CD4-positive, alpha-beta T cell treated with Interleukin-6 for 4 hours (primary cell): Measurements from ENCODE around the gene NDRG3.
"Not testable (repeated sequence)": the region's sequence is repeated elsewhere in the genome, so short reads cannot be mapped to it uniquely, and the experiment has no call there.

Experiments used
- DNase-seq: peaks from one replicate; pipeline ENCODE4 v3.0.0-alpha.2; 2020; ENCODE audit warnings: mixed read lengths

Gene NDRG3

DNA sequence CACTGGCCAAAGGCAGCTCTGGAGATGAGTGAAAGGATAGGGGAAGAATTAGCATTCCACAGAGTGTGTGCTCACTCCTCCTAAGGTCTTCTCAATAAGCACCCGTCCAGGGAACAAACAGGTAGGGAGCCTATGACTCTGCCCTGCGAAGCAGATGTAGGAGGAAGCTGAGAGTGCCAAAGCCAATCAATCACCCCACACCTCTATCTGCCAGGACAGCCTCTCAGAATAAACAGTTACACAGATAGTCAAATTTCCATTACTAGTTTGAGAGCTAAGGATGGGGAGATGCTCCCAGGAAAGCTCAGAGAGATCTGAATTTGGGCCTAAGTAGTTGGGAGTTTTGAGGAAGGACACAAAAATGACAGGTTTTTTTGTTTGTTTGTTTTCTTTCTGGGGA is 59.4 kb downstream of the NDRG3 start:
- DNase-seq: no peak

DNA sequence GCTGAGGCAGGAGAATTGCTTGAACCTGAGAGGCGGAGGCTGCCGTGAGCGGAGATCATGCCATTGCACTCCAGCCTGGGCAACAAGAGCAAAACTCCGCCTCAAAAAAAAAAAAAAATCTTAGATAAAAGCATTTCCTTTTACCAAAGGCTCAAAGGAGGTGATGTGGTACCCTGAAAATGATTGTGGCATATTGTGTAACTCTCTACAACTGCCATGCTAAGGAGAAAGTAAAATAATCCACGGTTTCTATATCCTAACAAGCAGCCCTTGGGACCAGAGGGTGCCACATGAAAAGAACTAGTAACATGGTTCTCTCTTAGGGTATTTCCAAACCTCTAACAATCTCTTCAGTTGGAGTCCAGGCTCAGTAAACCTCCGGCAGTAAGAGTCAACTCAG is 61.1 kb downstream of the NDRG3 start:
- peak; percentile 2 for DNase-seq

DNA sequence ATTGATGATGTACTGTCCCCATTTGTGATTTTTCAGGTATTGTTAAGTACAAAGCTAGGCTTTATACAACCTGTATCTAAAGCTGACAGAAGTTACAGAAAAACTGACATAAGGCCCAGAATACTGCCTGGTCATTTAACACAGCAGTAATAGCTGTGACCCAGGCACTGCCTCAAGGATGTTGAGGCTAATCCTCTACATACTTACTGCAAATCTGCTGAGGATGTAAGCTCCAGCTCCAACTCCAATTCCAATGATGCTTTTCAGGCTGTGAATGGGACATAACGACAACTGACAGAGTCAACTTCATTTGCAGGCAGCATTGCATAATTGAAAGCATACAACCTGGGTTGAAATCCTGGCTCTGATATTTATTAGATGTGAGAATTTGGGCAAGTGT is 63.6 kb downstream of the NDRG3 start:
- DNase-seq: no peak

DNA sequence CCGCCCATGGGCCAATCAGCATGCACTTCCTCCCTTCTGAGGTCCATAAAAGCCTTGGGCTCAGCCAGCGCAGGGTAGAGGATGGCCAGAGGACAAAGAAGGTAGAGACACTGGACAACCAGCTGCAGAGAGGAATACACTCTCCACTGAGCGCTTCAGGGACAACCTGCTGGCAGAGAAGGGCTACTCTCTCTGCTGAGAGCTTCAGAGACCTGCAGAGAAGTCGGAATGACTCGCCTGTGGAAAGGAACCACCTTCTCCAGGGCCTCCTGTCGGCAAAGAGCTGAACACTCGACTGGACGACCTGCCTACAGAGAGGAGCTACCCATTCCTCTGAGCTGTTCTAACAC is 68.5 kb downstream of the NDRG3 start:
- DNase-seq: no peak

DNA sequence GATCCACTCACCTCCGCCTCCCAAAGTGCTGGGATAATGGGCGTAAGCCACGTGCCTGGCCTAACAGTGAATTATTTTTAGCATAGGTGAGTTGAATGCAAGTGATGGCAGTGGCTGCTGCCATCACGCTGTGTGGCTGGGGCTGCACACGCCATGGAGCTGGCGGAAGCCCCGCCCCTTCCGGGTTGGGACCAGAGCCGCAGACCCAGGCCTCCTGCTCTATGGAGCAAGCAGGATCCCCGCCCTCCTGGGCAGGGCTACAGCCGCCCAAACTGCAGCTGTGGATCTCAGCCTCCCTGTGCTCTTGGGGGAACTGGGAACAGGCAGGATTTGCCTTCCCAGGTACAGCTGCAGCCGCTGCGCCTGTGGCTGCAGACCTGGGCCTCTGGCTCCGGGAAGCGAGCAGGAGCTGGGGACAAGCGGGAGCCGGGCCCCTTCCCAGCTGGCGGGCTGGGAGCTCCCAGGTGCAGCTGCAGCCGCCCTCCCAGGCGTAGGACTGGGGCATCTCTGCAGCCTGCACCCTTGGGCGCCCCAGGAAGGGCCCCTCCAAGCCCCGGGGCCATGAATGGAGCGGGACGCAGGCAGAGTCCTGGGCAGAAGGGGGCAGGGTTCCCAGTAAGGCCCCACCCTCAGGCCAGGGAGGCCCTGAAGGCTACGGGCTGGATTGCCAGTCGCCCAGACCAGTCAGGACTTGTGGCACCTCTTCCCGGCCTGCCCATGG is 69.0 kb downstream of the NDRG3 start:
- no peak for DNase-seq

DNA sequence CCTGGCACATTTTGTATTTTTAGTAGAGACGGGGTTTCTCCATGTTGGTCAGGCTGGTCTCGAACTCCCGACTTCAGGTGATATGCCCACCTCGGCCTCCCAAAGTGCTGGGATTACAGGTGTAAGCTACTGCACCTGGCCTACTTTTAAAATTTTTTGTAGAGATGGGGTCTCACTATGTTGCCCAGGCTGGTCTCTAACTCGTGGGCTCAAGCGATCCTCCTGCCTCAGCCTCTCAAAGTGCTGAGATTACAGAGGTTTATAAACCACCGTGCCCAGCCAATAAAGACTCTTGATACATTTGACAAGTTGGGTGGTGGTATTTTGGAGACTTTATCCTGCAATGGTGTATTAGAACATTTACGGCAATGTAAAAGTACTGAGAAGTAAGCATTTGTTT is 70.3 kb downstream of the NDRG3 start:
- not testable (repeated sequence) for DNase-seq

DNA sequence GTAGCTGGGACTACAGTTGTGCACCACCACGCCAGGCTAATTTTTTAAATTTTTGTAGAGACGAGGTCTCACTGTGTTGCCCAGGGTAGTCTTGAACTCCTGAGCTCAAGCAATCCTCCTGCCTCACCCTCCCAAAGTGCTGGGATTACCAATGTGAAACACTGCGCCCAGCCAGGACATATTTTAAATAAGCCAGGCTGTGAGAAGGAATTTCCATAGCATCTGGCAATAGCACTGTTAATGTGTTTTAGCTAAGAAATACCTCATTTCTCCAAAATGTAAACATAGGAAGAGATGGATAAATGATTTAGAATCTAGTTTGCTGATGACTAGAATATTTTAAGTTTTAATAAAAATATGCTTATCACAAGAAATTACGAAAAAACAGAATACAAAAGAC is 72.9 kb downstream of the NDRG3 start:
- no peak for DNase-seq

DNA sequence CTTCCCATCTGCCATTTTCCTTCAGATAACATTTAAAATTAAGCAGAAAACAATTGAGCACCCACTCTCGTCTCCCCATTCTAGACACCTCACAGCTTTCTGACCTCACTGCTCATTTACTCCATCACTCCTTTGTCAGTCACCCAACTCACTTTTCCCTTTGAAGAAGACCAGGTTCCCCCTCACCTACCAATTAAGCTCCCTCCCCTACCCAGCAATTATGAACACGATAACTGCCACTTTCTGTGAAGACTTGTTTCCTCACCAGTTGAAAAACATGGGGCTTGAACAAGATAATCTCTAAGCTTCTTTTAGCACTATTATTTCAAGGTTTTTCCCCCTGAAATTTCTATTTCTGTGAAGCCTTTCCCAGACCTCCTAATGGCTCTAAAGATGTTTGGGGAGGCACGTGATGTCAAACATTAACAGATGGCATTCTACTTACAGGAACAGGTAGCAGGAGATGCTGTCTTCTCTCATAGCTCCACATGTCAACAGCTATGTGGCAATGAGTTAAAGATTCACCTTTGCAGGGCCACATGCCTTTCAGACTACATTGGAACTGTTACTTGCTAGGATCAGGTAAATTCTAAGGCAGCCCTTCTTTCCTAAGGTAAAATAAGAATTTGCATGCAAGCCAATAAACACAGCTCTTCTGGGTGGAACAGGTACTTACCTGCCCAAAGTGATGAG is 75.1 kb downstream of the NDRG3 start:
- DNase-seq: no peak

DNA sequence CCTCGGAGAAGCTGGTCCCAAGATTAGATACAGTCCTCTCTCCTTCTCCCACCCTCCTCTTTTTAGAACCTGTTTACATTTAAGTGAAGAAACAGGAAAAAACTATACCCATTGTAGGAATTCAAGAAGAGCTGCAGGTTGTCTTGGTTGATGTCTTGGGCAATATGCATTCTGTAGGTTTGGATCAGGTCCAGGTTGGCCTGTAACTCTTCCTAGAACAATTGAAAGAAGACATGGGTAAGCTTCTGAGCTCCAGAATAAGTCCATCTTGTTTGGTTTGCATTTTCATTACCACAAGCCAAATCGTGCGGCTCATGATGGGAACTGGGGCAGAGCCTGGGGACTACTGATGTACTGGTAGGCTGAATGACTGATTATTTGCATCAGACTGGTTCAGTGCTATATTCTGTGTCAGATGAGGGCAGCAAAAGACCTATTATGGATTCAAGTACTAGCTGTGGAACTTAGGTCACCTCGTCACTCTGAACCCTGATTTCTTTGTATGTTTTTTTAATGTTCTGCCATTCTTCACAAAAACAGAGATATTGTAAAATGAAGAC is 79.6 kb downstream of the NDRG3 start:
- no peak for DNase-seq

DNA sequence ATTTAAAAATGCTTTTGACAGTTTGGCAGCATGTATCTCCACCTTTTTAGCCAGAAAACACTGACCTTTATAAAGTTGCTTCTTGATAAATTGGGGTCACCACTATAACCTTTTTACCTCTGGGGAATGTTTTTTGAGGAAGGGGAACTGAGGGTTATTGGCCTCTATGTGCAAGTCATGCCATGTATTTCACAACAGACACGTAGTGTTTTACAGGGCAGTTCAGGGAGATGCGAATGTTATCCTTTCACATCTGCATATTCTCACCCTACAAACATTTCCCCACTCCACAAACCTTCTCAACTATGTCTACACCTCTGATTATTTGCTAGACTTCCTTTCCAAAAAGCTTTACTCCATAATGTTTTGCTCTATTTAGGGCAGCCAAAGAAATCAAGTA is 82.9 kb downstream of the NDRG3 start:
- DNase-seq: no peak

DNA sequence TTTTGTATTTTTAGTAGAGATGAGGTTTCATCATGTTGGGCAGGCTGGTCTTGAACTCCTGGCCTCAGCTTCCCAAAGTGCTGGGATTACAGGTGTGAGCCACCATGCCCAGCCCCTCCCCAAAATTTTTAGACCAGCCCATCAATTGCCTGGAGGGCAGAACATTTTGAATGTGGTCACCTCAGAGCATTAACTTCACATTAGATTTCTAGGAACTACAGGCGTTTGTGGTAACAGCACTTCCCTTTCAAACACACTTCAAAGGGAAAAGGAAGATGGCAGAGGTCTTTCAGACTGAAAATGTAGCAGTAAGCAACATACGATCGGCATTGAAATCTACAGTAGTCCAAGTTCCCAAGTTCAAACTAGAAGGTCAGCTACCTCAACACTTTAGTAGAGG is 87.6 kb downstream of the NDRG3 start:
- no peak for DNase-seq

DNA sequence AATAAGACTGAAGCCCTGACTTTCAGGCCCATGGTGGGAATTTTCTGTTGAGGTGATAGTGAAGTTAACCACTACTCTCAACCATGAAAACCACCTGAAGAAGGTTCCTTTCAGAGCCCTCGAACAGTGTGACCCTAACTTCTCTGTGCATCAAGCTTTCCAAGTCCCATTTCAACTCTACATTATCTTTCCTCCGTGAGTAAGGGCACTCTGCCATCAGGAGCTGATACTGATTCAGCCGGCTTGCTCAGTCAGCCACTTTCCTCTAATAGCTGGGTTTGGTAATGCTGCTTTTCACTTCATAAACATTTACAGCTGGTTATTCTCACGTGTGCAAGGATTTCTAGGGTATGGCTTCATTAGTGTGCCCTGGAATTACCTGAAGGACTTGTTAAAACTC is 89.2 kb downstream of the NDRG3 start:
- DNase-seq: no peak

DNA sequence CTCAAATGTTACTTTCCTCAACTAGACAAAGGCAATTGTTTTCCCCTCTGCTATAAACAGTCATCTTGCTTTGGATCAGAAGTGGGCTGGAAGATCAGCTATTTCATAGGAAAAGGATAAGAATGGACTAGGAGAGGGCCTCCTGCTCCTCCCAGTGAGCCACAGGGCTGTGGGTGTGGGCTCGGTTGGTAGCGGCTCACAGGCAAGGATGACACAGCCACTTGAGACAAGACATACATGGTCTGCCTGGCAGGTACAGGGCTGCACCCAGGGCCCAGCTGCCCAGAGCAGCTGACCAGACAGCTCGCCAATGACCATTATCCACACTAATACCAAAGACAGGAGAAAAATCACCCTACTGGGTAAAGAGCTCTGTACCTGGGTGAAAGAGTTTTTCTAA is 90.9 kb downstream of the NDRG3 start:
- no peak for DNase-seq

DNA sequence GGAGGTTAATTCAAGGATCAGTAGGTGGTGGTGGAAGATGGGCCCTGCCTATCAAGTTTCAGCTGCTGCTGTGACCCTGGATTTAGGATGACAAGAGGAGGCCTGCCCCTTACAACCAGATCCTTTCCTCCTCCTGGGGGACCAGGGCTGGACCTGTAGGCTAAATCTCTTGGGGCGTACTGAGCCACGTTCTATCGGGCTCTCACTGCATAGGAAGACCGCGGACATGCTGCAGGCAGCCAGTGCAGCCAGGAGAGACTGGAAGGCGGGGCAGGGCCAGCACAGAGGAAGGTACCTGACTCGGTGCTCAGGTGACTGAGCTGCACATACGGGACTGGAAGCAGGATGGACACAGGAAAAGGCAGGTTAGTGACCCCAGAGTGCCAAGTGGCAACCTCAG is 91.4 kb downstream of the NDRG3 start:
- DNase-seq: no peak

DNA sequence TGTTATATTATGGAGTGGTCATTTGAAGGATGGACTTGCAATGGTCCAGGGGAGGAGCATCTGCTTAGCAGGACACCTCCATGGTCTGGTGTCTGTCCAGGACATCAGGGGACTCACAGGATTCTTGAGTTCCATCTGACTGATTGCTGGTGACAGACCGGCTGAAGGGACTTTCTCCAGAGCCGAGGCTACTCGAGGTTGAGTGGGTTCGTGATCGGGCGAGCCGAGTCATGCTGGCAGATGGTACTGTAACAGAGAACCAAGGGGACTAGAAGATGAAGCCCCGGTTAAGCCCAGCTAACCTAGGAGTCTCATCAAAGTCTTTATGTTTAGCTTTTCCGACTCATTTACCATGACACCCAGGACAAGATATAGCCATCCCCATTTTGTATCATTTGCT is 92.4 kb downstream of the NDRG3 start:
- DNase-seq: no peak

DNA sequence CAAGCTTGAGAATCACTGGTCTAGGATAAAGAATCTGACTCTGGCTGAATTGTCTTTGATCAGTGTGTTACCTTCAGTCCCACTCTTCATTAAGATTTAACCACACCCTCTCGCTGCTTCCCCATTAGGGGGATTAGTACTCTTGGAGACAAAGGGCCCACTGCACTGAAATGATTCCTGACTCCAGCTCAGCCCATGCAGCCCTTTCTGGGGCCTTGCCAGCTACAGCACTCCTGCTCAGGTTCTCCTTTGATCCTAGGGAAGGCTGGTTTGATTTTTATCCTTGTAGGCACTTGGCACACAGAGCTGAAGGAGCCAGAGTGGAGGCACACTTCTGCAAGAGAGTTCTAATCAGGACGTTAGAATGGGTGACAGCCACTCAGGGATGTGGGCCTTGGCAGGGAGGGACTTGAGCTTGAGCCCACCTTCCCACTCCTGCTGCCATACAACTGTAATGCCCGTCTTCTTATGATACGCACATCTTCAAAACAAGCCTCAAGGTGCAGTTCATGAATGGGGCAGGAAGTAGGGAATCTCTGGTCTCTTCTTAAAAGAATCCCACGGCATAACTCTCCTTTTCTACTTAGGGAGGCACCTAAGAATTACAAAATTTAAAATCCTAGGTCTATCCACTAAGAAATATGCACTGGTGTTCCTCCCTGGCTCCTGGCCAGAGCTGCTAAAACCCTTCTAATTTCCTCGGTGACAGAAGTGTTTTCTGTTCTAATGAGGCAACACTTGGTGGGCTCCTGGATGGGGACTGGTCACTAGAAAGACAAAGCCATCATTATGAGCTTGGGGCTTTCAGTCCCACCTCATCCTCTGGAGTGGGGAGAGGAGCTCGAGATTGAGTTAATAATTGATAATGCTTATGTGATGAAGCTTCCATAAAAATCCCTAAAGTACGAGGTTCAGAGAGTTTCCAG is 98.4 kb downstream of the NDRG3 start:
- DNase-seq: no peak

DNA sequence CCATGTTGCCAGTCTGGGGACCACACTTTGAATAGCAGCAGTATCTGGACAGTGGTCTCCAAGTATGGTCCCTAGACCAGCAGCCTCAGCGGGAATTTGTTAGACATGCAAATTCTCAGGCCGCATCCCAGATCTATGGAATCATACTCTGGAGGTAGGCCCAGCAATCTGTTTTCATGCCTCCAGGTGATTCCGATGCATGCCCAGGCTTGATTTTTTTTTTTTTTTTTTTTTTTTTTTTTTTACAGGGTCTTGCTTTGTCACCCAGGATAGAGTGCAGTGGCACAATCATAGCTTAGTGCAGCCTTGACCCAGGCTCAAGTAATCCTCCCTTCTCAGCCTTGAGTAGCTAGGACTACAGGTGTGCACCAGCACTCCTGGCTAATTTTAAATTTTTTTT is 99.2 kb downstream of the NDRG3 start:
- DNase-seq: no peak

DNA sequence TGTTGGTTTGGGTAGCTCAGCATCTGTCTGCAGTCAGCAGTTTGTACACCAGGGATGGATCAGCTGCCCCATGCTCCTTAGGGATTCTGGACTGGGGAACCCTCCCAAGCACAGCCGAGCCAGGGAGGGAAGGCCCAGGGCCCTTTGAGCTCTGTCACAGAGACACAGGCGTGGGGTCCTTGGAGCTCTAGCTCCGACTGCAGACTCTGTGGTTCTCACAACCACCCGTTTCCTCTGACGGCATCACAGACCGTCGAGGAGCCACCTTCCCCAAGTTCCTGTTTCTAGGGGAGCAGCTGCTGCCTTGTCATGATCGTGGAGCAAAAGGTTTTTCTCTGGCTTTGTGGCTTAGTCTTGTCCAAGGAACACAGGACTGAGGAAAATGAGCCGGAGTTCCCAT is 99.9 kb downstream of the NDRG3 start, which contains the start of gene SLA2:
Gene SLA2 (minus strand): TSS at position 199 of the 400 bp plus-strand sequence. CDS start 4,861 bp downstream, outside the sequence.
- peak; percentile 78 for DNase-seq

DNA sequence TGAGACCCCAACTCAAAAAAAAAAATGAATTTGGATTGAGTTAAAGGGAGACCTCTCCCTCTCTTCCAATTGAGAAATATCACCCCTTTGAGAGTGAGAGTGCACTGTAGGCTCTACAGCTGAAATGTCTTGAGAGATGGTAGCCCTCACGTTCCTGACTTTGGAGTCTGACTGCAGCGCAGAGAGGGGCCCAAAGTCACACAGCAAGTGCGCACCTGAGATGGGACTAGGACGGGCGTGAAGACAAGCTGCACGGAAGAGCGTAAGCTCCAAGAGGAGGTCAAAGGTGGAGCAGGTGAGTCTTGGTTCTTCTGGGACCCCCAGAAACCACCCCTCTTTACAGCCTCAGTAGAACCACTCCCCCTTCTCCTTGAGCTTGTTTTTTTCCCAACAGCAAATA is 100.5 kb downstream of the NDRG3 start:
- peak; percentile 35 for DNase-seq

DNA sequence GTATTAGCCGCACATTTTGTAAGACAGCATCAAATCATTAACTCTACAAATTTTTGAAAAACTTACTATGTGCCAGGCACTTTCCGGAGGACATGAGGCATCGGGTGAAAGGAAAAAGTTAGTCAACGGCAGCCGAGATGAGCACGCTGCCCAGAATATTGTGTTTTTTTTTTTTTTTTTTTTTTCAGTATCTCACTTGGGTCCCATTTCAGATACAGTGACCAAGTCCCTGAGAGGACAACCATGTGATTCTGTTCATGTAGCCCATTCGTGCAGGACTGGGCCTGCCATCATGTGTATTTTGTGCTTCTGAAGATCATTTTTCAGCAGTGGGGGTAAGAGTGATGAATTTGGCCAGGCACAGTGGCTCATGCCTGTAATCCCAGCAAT is 101.2 kb downstream of the NDRG3 start:
- DNase-seq: peak; percentile 49

DNA sequence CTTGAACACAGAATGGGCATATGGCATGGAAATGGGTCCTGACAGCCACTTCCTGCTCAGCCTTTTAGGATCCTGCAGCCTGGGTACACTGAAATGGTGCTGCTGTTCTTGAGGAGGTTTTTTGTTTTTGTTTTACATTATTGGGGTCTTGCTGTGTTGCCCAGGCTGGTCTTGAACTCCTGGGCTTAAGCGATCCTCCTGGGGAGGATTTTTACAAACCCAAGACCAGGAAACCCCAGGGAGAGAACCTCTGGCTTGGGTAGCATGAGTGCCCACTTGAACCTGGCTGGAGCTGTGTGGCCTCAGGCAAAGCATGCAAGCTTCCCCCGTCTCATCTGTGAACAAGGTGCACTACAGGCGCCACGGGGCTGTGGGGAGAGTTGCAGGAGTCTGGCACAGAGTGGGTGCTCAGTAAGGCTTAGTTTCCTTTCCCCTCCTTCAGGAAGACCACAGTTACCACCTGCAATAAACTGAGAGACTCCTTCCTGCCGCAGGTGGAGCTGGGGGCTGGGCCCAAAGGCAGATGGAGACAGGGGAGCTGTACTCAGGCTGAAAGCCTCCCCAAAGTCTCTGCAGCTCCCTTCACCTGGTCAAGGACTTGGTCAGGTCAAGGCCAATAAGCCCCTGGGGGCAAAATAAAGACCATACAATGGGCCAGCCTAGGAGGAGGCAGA is 101.7 kb downstream of the NDRG3 start:
- DNase-seq: peak; percentile 75

DNA sequence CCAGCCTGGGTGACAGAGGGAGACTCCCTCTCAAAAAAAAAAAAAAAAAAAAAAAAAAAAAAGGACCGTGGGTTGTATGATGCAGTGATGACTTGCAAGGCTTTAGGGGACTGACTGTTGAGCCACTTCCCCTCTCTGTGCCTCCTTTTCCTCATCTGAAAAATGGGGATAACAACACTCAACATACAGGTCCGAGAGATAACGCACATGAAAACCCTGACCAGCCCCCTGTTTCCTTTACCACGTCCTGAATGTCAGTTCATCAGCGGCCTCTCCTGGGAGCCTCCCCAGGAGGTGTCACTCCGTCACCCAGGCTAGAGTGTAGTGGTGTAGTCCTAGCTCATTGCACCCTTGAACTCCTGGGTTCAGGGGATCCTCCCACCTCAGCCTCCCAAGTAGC is 103.8 kb downstream of the NDRG3 start:
- peak; percentile 8 for DNase-seq

DNA sequence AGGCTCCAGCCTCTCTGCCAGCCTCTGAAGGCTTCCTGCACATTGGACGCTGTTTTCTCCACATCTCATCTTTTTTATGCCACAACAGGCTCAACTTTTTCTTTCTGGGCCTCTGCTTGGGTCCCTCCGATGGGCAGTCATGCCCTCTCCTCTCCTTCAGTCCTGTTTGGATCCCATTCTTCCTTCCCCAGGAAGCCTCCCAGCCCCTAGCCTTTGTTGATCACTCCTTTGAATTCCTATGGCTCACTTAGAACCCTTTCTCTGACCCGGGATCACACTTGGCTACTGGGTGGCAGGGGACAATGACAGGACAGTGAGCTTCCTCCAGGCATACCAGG is 104.4 kb downstream of the NDRG3 start:
- no peak for DNase-seq
